Activated T-cell treated with anti-CD3 and anti-CD28 coated beads for 24 hours (primary cell): ENCODE results near the gene SHB.

Experiments
- DNase-seq: peaks from one replicate; pipeline ENCODE4 v3.0.0-alpha.2; 2020; ENCODE audit warnings: low read depth

Gene SHB

DNA sequence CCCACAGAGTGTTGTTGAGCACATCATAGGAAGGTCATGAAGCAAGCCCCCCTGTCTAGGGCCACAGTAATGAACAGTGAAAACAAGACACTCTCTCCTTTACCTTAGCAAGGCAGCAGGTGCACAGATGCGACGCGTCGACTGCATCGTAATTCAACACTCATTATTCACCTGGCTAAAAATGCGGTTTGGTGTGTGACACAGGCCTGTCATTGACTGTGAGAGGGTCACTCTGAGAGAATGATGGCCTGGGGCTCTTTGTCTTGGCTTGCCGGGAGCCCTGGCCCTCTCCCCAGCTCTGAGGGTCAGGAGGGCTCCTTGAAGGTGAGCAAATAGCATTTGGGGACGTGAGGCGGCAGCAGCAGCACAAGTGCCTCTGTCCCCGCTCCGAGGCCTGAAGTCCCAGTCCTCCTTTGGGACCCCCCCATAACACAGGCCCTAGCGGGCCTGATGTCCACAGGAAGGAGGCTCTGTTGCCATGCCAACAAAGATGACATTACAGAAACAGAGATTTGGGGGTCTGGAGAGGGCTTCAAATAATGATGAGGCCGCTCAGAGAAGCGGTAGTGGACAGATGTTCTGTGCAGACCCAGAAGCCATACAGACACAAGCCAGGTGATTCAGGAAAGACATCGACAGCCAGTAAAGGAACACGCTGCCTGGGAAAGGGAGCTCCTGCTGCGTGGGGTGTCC, 46.7 kb downstream of the SHB start:
- no peak for DNase-seq

DNA sequence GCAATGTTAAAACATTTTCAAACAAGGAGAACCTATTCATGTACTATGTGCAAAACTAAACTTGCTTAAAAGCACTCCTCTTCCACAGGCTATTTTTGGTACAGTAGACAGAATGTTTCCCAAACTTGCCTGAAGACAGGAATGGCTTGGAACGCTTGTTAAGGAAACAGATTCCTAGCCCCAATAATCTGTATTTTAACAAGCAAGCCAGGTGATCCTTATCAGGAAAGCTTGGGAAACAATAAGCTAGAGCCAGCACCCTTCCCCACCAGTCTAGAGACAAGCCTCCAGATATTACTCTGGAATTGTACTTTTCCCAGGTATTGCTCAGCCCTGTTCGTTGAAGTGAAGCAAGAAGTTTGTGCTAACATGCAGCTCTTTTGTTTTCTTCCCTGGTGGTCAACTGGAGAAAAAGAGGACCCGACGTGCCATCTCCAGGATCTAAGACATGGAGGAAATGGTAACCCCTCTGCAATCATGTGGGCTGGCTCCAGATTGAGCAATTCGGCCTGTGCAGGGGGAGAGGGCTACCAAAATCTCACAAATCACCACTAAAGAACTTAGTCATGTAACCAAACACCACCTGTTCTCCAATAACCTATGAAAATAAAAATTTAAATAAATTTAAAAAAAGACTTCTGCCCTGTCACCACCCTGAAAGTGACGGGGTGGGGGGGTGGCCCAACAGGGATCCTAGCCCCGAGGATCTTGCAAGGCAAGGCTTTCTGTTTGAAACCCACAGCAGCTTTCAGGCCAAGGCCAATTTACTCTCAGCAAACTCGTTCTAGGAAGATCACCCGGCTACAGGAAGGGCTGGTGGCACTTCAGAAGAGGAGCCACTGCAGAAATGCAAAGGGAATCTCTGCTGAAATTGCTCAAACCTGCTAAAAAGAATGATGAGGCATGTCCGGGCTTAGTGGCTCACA, 48.6 kb downstream of the SHB start:
- no peak for DNase-seq

DNA sequence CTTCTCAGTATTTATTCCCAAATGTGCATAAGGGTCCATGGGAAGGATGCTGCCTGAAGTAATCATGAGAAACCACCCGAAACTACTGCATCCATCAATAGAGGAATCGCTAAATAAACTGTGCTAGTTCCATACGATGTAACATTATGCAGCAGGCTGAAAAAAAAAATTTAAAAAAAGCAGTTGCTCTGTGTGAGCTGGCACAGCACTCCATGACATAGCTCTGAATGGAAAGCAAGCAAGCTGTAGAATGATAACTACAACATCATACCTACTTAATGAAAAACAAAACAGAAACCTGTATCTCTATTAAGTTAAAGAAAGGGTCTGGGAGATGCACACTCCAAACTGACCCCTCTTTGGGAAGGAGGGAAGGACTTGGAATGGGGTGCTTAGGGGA, 49.3 kb downstream of the SHB start:
- DNase-seq, result no peak

DNA sequence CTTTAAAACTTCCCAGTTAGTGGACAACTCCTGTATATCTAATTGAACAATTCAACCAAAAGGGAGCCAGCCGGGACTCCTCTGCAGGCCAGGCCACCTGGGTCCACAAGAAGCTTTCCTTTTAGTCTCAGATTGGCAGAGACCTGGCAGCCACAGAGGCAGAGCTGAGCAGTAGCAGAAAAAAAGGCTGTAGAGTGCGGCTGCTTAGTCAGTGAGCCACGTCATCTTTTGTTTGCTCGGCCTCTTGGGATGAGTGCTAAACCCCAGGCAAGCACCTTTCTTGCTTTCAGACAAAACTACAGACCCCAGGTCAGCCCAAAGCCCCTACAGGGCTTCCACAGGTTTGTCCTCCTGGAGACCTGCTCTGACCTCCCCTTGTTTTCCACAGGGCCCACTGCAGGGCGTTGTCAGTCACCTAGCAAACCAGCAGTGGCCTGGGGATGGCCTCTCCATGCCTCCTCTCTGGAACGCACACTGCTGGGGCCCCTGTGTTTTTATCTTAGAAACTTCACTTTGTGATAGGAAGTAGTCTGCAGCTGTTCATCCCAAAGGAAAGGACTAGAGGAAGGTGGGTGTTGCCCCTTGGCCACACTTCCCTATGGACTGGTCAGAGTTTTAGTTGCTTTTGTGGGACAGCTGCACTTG, 49.9 kb downstream of the SHB start:
- DNase-seq, result no peak

DNA sequence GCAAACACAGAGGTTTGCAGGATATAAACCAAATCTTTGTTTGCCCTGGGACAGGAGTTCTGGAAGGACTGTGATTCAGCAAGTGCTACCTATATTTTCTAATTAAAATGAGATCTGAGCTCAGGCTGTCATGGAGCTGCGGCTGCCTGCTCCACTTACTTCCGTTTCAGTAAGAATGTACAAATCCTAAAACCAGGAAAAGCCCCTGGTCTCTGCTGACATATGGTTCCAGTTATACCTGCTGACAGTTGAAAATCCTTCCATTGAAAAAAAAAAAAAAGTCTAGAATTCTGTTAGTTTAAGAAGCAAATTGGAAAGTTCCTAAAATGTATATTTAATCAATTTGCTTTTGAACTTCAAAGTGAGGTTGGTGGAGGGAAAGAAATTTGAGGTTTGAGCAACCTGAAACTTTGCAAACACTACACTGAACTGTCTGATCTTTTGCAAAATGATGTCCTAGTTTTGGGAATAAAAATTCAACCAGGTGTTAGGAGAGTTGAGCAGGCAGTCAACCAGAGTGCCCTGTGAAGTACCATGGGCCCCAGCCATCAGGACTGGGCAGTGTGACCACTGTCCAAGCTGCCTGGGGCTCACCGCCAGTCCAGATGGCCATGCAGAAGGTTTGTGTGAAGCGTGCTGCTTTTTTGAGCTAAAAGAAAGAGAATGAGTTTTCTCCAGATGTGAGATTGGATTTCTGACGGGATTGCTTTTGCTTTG, 50.6 kb downstream of the SHB start:
- no peak for DNase-seq

DNA sequence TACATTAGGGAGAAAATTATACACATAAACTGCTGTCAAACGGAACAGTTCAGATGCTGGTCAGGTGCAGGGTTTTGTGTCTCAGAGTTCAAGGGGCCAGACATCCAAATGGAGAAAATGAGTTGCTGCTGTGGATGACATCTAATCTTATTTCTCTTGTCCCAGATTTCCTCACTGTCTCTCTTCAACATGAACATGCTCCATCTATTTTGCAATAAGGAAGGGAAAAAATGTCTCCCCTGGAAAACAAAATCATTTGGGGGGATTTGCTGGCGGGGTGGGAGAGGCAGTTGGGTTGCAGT, 51.2 kb downstream of the SHB start:
- DNase-seq, result no peak

DNA sequence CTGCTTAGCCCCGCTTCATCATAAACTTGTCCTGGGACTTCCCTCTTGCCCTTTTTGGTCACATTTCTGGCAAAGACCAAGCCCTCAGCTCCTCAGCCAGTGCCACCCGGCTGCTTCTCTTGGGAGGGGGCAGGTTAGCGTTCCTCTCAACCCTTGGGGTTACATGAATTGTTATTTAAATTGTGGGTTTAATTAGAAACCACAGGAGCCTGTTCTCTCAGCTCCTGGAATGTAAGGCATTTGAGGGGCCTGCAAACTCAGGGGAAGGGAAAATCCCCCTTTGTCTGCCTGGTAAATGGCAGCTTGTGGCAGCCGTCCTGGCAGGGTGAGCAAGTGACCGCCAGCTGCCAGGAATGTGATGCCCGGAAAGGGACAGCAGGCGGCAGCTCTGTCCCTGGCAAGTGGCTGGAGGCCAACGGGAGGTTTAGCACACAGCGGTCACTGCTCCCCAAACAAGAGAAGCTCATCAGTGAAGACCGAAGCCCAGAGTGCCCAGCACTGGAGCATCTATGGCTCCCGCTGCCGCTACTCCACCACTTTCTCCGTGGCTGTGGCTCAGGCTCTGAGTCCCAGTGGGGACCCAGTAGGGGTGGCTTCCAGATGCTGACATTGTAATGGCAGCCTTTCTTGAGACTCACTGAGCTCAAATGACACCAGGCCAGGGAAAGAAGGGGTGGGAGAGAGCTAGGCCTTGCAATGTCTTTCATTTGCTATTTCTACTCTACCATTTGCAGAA, 51.7 kb downstream of the SHB start:
- DNase-seq, result no peak

DNA sequence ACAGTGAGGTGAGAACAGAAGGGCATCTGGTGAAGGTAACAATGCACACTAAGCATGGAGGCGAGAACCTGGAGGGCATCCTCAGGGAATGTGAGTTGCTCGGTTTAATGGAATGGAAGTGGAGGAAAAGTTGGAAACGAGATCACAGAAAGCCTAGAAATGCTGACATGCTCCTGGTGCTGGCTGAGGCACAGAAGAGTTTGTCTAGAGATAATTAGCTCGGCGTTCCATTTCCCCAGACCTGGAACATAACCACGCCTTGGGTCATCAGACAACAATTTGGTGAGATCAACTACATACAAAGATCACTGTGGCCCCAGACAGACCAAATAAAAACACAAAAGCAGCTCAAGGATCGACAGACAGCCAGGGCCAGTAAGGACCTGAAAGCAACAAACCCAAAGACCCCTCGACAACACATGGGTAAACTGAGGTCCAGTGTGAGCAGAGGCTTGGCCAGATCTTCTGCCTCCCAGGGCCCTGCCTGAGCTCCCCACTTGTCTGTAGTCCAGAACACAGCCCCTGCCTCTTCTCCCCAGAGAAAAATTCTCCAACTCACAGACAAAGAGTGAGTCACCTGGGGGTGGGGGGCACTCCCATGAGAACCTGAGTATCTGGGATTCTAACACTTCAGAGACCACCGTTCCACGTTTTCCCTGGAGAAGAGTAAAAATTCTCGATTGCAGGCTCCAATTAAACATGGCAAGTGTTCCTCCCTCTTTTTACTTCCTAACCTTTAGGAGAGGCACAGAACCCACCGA, 52.5 kb downstream of the SHB start:
- DNase-seq, result no peak

DNA sequence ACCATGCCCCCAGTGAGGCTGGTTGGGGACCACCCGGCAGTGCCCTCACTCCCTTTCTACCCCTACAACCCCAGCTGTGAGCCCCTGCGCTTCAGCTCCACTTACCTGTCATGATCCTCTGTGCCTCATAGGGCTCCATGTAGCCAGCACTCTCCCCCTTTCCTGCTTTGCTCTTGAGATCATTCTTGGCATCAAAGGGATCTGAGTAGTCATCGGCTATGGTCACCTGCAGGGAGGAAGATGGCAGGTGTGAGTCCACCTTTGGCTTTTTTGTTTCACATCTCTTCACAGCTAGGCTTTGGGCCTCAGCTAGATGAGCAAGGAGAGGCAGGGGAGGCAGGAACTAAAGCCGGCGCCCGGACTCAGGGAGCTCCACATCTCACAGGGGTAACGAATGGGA, 53.1 kb downstream of the SHB start:
- DNase-seq, result no peak

DNA sequence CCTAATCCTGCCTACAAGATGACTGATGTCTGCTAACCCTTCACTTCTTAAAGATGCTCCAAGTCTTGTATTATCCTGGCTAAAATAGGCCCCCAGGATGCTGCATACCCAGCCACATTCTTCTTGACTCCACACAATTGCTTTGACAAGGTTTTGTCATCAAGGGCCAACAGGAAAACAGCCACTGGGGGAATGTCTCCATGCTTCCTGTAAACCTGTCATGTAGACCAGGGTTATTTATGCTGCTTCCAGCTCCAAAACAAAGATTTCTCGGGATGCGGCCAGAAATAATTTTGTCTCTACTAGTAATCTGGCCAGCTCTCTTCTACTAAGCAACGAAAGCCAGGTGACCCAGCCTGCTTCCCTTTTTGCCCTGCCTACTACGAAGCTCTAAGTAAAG, 53.8 kb downstream of the SHB start:
- no peak for DNase-seq

DNA sequence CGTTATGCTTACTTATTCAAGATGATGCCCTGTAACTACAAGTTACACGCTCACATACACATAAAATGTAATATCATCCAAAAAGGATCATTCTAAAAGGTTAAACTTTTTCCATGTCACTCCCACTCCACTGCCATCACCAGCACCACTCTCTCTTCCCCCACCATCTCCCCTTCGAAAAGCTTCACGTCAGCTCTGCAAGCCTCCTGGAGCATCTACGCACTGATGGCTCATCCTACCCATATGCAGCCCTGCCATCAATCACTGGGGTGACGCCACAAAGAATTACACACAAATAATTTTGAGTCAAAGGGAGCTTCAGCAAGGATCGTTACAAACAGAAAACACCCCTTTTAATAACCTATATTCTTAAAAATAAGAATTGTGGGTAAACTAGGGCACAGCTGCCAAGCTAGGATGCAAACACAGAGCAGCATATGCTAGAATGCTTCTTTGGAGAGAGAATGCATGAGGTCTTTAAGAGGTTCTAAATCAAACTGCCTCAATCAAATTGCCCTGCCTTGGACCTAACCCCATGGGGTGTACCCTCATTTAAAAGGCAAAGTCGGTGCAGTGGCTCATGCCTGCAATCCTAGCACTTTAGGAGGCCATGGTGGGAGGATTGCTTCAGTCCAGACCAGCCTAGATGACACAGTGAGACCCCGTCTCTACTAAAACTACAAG, 56.1 kb downstream of the SHB start:
- DNase-seq, result no peak

DNA sequence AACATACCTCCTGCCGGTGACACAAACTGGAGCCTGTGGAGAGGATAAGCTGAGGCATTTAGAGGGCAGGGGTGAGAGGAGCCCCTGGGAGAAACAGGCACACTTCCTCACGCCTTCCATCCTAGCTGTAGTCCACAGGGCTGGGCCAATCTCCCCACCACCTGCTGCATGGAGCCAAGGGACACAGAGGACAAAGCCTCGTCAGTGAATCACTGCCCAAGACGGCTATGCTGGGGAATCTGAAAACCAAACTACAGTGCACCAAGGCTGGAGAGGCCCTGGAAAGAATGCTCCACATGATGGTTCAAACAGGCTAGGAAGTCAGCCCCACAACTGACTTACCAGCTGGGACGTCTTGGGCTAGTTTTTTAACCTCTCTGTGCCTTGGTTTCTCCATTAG, 57.0 kb downstream of the SHB start:
- DNase-seq, result no peak

DNA sequence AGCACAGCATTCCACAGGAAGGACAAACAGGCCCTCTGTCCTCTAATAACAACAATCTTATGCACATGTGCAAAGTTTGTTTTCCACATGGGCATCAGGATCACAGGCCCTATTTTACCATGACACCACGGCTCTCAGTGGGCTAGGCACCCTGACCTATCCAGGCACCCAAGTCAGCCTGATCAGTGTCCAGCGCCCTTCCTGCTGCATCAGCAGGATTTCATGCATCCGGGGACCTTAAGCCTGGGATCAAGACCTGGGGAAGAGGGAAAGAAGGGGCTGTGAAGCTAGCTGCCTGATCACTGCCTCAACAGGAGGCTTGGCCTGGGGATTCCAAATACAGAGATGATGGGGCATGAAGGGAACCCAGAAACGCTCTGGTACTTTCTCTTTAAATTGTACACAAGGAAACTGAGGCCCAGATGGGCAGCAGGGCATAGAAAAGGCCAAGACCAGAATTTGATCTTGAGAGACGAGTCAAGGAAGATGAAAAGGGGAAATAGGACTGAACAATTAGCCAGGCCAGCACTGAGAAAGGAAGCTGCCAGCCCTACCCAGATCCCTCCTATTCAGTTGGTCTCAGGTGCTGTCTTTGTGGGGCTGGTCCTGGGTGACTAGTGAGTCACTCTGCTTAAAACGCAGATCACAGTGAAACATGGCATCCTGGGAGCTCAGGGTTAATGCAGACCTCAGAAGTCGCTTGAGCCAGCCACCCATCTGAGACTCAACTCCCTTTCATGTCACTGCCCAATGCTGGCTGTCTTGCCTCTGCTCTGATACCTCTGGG, 57.9 kb downstream of the SHB start:
- DNase-seq, result no peak

DNA sequence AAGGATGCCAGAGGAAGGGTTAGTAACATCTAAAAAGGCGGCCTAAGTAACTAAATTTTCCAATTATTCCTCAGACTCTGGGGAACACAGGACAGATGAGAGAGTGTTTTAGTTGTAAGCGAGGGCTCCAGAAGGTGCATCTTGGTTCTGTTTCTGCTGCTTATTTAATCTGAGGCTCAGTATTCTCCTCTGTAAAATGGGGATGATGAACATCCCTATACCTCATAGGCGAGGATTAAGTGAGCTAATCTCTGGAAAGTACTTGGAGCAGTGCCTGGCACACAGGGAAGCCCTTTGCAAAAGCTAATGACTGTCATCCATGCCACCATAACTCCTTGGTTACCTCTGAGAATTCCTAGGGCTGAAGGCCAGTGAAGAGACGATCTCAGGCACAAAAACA, 59.0 kb downstream of the SHB start:
- no peak for DNase-seq

DNA sequence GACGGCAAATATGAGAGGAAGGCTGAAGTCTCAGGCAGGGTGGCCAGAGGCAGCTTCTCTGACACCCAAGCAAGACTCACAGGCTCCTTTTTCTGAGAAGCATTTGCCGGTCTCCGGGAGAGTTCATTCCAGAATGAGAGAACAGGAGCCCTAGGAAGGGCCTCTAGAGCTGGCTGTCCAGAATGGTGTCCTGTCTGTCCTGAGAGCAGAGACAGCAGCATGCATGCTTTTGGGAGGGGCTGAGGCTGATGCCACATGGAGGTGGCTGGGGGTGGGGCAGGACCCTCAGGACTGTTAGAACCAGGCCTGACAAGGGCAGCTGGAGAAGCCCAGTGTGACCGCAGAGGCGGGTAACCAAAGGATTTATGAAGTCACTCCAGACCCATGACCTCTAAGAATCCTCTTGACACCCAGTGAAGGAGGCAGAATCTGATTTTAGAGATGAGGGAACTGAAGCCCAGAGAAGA, 60.0 kb downstream of the SHB start:
- DNase-seq, result no peak

DNA sequence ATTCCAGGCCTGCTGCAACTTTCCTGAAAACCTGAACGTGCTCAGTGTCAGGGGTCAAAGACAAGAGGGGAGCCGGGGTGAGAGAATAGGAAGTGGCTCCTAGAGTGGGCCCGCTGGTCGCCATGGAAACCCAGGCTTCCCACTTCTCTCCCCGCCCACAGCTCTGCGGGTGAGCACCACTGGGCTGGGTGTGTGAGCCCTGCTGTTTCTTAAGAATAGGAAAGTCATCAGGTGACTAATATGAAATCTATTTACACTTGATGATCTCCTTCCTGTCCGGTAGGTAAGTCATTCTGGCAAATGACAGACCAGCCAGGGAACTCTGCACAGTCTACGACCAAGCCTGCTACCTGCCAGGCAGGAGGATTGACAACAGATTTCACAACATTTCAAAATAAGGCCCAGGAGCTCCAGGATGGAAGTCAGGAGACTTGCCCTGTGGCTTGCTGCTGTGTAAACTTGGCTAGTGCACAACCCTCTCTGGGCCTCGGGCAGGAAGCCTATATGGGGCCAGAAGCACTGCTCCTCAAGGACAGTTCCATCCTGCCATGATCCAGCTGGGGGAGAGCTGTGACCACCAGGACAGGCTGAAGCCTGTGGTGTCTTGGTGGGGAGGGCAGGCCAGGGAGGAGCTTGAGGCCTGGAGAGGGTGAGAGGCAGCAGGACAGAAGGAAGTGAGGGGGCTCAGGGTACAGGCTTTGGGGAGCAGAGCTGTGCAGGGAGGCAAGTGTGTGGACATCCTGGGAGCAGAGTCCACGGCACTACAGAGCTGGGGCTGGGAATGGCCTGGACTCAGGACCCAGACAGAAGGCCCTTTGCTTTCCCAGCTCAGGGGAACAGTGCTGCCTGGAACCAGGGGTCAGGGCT, 60.6 kb downstream of the SHB start:
- DNase-seq, result peak; percentile 38

DNA sequence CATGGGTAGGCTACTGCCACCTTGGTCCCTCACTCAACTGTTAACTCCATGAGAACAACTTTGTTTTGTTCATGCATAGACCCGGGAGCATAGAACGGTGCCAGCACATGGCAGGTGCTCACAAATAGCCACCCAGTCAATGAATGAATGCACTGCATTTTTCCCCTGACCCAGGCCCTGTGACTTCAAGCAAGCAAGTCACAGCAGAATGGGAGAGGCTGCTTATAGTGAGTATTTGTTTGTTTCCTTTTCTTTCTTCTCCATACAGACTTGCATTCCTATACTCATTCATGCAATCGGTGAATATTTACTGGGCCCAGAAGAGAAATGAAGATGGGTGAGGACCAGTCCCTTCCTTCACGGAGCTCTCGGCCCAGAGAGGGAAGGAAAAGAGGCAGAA, 62.0 kb downstream of the SHB start:
- no peak for DNase-seq

DNA sequence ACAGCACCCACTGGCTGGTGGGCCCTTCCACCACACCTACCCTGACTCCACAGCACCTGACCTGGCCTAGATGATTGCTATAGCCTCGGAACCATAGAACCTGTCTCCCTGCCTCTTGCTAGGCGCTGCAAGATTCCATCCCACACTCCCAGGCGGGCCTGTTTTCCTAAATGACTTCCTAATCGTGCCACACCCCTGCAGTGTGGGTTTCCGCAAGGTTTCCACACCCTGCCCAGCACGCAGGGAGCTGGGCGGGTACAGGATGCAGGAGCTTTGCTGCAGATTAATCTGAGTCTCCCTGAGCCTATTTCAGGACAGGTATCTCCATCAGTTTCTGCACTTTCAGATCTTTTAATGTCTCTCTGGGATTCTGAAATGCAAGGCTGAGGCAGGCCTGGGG, 62.9 kb downstream of the SHB start:
- DNase-seq, result no peak
